Right lobe of liver (tissue), 4 donors: Measurements from ENCODE around the gene RIPOR1.
A peak's percentile ranks its signal among the peaks of the same experiment; 100 is the strongest.

Experiments used
- CTCF ChIP-seq, 4 donors: fragments of 200-600 bp in 3 of 4; fragments of 450-650 bp in 1 of 4; IDR thresholded peaks; one replicate each; pipeline versions ENCODE4 v1.5.1 to v1.8.0; 2016 to 2022; ENCODE audit warnings: antibody characterized with exemption in 4 of 4, mild to moderate bottlenecking in 2 of 4
- POLR2A ChIP-seq: fragments of 450-650 bp; IDR thresholded peaks from one replicate; pipeline ENCODE4 v1.6.1; 2017; ENCODE audit warnings: antibody characterized with exemption, mild to moderate bottlenecking
- donor health status: DM: no; HTN: no; CAD: no.
- donor health status: DM: no; HTN: no; CAD: no.
- donor health status: DM: no; HTN: yes; CAD: no.

- TF ChIP-seq CTCF (IDR thresholded peaks at IDR 0.05), result peak in 1 of 4 donors; percentile 35
- TF ChIP-seq POLR2A, result no peak
Observed at GRCh38 chr16:67562918-67563707, 34.5 kb downstream of the RIPOR1 start.
